PC-3 (cell line): ENCODE data around the gene TPCN2.

ENCODE experiments used
- CTCF ChIP-seq: fragments of 300-600 bp; sonication (generic); conservative IDR thresholded peaks from 2 replicates; pipeline ENCODE4 v1.5.1; 2017; ENCODE audit warnings: antibody characterized with exemption, low read depth, mild to moderate bottlenecking, low read length
- EZH2 ChIP-seq: fragments of 300-600 bp; sonication (generic); IDR thresholded peaks from one replicate; pipeline ENCODE4 v1.6.1; 2017; ENCODE audit warnings: antibody characterized with exemption, mild to moderate bottlenecking, low read length; ENCODE audit not compliant: unreplicated experiment
- EZH2phosphoT487 ChIP-seq: fragments of 300-600 bp; sonication (generic); IDR thresholded peaks from 2 replicates; pipeline ENCODE4 v1.6.1; 2018; ENCODE audit warnings: mild to moderate bottlenecking, antibody characterized with exemption, low read length, borderline replicate concordance

GRCh38 chr11:69059985-69060384, 11.3 kb downstream of the TPCN2 start:
- TF ChIP-seq CTCF (no peak), EZH2phosphoT487 (no peak), EZH2 (no peak)
